DMS153 (cell line): ENCODE data around the gene ADCY5.

ENCODE experiments used
- DNase-seq: peaks from one replicate; lab custom pipeline; 2025; lab: John Stamatoyannopoulos, UW

The ADCY5 gene

DNA sequence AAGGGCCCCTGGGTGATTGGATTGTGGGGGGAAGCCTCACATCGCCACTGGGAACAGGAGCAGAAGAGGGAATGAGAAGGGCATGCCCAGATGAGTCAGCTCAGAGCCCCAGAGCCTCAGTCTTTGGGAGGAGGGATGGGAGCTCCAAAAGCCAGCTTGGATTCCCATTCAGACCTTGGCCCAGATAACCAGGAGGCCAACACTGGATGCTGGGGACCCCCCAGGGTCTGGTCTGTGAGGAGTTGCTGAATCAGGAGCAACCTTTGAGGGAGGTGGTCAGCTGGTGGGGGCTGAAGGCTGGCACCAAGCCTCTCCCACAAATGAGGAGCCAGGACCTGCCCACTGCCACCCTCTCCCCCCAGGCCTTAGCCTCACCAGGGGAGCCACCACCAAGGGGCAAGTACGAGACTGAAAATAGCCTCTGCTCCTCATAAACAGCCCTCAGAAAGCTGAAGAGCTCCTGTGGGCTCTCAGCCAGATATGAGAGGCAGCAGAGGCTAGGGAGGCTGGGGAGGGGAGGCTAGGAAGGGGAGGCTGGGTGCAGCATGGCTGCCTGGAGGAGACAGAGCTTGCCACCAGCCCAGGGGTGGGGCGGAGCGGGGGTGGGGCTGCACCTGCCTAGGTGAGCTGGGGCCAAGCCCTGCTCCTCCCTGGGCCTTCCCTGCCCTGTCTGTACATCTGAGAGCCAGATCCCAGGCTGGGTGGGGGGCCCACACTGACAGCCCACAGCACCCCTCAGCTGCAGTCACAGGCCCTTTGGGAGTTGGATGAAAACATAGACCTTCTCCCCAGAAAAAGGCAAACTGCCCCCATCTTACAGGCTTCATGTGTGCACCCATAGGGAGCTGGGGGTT lies 147.3 kb downstream of the ADCY5 start:
- no peak for DNase-seq

DNA sequence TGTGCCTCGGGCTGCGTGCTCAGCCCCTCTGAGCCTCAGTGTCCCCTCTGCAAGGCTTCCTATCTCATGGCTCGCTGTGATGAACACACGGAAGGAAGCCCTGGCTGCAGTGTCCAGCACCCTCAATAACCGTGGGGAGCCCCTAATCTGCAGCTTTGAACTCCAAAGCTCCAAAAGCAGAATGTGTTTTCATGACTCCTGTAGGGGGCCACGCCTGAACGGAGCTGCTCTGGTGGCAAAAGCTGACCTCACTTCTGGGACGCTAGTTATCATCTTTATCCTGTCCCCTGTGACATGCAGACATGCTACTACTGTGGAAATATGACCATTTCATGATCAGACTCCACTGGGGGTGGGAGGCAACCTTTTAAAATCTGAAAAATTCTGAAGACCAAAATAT lies 148.3 kb downstream of the ADCY5 start:
- DNase-seq = no peak

DNA sequence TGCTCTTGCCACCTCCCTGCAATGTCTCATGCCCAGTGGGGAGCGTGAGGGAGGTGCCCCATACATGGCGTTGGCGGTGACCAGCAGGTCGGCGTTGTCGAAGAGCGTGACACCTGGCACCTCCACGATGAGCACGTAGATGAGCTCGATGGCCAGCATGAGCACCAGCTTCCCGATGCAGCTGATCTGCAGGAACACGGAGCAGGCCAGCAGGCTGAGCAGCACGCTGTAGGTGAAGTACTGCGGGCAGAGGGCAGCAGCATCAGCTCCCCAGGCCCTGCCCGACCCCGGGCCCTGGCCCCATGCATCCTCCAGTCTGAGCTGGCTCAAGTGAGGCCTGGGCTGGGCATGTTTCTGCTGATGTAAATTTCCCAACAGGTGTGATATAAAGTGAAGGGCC lies 148.8 kb downstream of the ADCY5 start:
- DNase-seq = no peak

DNA sequence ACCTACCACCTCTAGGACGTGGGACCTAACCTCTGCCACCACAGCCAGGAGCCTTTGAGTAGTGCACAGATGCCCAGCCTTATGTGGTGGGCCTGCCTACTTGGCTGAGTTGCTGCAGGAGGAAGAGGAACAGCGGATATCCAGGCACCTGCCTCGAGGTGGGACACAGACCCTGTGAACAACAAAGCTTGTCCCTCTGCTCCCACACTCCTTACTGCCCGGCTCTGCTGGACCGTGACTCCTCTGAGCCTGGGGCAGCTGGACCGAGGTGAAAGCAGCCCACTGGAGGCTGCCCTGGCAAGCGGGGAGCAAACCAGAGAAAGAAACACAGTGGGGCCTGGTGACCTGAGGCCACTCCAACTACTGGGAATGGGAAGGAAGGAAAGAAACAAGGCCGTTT lies 149.3 kb downstream of the ADCY5 start:
- no peak for DNase-seq

DNA sequence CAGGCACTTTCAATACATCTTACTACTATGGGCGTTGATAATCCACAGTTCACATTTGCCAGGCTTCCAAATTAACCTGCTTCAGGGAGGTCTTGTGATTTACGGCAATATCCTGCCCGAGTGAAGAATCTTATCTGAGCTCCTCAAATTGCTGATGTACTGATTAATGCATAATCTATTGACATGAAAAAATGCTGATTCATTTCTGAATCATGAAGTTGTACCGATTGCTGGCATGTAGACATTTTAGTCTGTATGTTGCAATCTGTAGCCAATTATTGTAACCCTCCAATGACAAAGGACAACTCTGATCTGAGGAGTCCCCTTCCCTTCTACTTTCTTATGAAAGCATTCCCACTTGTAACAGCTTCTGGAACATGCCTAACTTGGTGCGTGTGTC lies 150.0 kb downstream of the ADCY5 start:
- no peak for DNase-seq

DNA sequence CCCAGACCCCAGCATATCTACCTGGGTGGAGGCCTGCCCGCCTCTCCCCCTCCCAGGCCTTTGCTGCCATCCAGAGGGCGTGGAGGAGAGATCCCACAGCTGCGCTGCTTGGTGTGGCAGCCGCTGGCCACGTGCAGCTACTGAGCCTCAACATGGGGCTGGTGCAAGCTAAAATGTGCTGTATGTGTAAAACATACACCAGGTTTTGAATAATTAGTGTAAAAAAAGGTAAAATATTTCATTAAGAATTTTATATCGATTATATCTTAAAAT lies 151.3 kb downstream of the ADCY5 start:
- DNase-seq = no peak

DNA sequence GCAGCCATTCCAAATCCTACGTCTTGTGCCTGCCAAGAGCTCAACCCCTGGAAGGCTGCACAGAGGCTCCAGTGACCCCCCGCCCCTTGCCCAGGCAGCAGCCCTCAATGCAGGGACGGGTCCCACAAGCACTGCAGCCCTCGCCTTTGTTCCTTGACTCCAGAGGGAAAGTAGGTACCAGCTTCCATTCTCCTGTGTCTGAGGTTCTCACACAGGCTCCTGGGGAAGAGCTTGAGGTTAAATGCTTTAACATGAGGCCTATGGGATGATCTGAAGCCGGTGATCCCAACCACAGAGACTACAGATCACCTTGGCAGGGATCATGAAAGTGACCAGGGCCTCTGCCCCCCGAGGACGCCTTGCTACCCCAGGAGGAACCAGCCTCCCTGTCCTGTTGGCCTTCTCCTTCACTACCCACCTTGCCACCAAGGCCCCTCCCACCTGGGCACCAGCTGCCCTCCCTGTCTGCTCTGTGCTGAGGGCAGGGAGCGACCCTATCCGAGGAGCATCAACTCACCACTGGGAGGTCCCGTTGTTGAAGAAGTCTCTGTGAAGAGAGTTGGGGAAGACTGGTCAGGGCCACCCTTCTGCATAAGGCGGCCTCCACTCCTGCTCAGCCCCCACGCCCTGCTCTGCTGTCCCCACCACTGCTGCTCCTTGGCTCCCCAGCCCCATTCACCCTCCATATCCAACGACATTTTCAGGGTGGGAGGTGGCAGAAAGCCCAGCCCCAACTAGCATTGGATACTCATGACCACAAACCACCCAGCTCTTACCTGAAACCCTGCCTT lies 151.9 kb downstream of the ADCY5 start:
- no peak for DNase-seq

DNA sequence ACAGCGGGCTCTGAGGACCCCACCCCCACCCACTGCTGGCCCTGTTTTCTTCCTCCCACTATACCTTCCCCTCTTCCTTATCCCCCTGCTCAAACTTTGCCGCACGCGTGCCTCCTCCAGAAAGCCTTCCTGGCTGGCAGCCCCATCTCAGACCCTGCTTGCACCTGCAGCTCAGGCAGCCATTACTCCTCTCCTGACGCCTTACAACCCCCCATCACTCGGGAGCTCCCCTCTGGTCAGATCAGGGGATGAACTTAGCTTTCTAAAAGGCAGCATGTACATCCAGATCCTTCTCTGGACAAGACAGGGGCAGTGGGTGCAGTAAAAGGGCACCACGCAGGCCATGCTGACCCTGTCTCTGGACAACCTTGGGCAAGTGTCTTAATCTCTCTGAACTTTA lies 152.6 kb downstream of the ADCY5 start:
- DNase-seq = no peak

DNA sequence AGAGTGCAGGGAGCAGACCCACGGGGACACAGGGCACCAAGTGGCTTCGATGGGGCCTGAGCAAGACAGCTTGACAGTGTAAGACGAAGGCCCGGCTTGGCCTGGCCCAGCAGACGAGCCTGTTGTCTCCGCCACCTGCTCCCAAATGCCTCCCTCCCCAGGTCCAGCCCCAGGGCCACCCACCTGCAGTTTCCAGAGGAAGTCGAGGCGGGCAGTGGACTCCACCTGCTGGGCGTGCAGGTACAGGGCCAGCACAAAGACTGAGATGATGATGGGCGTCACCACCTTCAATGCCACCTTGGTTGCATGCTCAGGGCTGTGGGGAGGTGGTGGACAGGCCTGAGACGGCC lies 153.0 kb downstream of the ADCY5 start:
- DNase-seq = no peak

DNA sequence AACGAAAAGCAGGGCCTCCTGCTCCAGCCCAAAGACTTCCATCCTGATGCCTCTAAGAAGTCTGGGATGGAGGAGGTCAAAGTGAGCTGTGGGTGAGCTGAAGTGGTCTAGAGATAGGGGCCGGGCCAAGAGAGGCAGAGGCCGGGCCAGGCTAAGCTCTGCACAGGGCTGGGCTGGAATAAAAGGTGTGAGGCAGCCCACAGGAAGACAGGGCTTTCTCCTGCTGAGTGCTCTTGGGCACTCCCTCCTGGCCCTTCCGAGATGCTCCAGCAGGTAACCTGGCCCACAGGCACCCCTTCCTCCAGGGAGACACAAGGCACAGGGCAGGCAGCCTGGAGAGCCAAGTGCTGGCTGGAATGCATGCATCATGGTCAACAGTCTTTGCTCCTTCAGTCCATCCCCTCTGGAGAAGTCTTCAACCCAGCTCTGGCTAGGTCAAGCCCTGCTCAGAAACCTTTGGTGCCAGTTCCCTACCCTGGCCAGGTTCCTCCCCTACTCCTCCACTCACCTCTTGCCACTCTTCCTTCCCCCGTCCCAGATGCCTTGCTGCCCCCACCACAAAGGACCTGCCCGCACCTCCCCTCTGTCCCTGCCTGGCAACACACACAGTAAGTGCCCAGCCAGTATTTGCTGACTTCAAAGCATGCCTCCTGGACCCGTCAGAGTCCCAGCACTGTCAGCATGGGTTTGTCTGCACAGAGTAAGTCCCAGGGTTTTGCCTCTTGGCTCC lies 153.6 kb downstream of the ADCY5 start:
- DNase-seq = no peak

DNA sequence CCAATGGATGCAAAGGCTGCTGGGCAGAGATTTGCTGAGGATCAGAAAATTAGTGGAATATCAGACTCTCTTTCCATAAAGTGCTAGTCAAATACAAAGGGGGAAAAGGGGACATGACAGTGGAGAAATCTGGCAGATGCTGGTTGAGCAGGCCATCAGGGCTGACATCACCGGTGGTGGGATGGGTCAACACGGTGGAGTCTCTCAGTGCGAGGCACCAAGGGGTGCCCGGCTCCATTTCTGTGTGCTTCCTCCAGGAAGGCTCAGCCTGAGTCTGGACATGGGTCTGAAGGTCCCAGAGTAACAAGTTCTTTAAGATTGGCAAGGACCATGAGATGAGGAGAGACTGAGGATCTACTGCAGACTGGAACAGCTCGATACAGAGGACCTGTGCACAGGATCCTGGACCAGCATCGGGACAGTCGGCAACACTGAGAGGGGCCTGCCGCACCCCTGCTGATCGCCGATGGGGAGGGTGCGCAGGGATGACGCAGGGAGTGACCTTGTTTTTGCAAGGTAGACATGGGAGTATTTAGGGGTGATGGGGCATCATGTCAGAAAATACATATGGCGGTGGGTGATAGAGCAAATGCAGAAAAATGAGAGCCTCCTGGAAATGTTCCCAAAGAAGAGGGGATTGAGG lies 154.5 kb downstream of the ADCY5 start:
- DNase-seq = no peak

DNA sequence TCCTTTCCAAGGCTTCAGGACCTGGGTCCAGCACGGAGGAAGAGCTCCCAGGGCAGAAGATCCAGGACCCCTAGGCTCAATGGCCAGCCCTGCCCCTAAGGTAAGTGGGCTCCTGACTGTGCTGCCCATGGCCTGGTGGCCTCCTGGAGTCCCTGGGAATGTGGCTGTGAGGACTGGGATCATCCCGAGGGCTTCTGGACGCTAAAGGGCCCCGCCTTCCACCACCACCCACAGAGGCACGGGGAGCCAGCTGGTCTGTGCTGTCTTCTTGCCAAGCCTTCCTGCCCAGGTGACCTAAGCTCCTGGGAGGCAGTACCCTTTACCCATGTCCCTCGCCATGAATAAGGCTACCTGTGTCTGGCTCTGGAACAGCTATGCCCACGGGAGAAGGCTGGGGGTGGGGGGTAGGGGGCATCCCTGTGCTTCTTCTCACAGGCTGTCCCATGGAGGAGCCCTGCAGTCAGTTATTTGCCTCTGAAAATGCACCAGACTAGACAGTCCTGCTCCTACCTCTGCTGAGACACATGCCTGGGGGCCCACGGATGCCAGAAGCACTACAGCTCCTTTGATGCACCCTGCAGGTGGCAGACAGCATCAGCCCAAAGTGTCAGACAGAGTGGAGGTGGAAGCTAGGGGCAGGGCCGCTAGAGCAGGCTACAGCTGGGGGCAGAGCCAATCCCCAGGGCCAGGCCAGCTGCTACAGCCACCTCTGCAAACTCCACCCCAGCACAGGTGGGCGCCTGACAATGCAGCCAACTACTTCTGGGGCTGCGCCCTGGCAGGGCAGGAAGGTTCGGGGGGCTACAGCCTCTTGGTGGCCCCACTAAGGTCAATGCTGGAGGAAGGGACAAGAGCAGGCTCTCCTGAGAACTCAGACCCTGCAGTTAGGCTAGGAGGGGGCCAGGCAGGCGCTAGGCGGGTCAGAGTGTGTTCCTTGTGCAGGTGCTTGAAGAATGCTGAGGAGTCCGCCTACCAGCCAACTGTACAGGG lies 156.3 kb downstream of the ADCY5 start:
- no peak for DNase-seq

DNA sequence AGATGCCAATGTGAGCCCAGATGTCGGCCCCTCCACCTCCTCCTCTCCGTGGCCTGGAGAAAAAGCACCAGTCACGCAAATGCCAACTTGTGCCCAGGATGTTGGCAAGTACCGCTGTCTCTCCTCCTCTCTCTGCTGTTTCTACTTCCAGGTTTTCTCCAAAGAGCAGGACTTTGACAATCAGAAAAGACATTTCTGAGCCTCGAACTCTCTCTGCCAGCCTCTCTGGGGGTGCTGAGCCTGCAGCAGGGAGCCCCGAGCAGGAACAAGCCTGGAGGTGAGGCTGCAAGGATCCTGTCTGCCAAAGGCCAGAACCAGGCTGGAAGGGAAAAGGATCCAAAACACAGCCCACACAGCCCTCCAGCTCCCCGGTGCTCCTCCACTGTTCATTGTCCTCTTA lies 157.5 kb downstream of the ADCY5 start:
- no peak for DNase-seq

DNA sequence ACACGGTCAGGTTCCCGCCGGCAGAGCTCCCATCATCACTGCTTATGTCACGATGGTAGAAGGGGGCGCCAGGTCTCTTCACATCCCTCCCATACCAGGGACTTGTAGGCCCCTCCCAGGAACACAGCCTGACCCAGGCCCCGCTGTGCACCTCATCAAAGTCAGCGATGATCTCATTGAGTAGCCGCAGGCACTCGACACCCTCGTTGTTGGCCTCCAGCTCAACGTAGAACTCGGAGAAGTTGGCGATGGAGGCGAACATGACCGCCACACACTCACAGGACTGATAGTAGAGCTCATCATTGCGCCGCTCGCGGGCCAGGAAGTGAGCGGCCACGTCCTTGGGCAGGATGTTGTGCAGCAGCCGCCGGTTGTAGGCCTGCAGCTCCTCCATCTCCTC lies 157.9 kb downstream of the ADCY5 start:
- no peak for DNase-seq

DNA sequence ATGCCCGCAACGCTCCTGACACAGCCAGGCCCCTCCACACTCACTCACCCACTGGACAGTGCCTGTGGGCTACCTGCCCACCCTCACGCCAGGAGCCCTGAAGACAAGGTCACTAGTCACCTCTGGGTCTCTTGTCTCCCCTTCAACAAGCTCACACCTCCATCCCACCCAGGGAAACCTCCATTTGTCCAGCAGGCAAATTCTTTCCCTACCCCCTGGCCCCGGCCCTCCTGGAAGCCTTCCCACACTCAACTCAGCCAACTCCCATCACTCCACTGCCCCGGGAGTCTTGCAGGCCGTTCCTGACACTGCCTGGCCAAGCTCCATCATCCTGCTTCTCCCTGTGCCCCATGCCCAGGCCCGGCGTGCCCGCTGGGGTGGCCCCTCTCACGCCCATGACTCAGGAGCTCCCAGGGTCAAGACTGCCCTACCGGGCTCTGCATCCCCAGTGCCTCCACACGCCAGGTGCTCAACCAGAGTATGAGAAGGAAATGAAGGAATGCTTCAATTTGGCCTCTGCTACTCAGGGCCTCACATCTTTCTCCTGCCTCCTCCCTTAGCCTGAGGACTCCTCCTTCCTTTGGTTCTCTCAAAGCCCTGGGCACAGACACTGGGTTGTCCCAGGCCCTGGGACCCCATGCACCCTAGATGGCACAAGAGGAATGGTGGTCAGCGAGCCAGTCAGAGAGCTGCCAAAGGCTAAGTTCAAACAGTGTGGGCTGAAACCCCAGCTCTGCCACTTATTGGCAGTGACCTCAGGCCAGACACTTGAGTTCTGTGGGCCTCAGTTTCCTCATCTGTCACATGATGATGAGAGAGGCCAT lies 158.6 kb downstream of the ADCY5 start:
- no peak for DNase-seq

DNA sequence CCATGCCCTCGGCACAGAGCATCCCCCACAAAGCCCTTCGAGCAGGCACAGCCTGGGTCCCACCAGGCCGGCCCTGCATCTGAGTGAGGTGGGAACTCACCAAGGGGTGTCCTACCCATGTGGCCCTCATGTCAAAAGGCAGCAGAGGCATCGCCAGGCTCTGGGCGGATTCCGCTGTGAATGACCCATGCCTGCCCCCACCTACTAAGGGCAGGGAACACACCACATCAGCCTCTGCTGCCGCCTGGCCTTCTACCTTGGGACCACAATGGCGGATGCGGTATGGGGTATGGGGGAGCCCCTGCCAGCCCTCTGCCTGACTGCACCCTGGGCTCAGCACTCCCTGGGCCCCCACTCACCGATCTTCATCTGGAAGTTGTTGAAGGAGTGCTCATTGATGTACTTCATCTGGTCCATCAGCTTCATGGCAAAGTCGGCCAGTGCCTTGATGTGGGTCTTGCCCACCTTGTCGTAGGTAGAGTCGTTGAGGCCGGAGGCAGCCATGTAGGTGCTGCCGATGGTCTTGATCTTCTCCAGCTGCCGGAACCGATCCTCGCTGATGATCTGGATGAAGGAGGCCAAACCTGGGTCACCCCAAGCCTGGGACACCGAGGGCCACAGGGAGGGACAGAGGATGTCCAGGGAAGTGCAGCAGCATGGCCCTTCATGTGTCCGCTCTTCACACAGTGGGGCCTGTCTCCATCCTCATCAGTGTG lies 159.3 kb downstream of the ADCY5 start:
- DNase-seq = no peak

DNA sequence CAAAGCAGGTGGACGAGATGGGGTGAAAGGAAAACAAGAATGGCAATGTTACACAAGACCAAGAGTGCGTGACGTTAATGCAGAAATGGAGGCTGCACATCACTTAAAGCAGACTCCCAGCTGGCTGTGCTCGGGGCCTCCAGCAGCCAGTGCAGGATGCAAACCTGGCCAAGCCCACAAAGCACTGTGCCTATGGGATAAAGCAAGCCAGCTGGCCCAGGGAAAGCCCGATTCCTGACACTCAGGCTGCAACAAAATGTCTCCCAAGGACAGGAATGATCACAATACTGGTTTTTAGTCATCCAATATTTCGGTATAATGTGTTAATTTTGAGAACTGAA lies 161.0 kb downstream of the ADCY5 start:
- DNase-seq = no peak

DNA sequence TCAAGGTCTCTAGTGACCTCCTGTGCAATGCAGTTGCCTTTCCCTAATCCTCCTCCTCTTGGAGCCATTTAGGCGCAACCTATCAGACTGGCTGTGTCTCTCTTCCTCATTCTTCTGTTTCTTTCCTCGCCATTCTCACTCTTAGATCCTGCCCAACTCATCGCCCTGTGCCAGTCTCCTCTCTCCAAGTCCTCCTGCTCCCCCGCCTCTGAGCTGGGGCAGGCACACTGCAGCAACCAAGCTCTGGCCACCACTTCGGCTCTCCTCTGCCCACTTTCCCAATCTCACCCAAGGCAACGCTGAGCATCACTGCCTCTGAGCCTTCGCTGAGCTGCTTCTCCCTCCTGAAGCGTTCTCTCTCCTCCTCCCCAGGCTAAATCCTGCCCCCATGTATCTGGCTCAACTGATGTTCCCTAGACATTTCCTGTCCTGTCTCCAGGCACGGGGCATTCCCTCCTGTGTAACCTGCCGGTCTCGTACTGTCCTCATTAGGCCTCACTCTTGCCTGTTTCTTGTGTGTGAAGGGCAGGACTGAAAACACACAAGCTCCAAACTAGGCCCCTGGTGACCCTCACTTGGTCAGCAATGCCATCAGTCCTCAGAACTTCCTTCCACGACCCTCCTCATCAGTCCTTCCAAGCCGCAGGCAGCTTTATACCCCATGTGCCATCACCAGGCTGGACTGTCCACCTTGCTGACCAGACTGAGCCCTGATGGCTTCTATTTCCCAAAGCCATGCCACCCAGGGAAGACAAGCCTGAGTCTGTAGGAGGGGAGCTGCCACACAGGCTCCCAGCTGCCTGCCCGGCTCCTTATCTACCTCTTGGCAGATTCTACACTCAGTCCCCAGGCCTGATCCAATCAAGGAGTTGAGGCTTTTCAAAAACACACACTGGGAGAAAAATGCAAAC lies 161.6 kb downstream of the ADCY5 start:
- no peak for DNase-seq
